Tracheal epithelial cell (primary cell): ENCODE results near the gene DAZAP2. TPM values are rescaled to one million over a fixed set of nuclear protein-coding genes. Genes with fewer than 3 reads are reported as not detected.

Source experiments
- total RNA-seq: library from RNA; depleted of rRNA; stranded (reverse); fragments of >200 nt; gene quantifications from 2 replicates; pipeline ENCODE4 v1.2.1, GENCODE V29; 2014

DAZAP2 gene, protein sequence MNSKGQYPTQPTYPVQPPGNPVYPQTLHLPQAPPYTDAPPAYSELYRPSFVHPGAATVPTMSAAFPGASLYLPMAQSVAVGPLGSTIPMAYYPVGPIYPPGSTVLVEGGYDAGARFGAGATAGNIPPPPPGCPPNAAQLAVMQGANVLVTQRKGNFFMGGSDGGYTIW
- 75.7 and 88.0 TPM in 2 replicates for total RNA-seq

DNA sequence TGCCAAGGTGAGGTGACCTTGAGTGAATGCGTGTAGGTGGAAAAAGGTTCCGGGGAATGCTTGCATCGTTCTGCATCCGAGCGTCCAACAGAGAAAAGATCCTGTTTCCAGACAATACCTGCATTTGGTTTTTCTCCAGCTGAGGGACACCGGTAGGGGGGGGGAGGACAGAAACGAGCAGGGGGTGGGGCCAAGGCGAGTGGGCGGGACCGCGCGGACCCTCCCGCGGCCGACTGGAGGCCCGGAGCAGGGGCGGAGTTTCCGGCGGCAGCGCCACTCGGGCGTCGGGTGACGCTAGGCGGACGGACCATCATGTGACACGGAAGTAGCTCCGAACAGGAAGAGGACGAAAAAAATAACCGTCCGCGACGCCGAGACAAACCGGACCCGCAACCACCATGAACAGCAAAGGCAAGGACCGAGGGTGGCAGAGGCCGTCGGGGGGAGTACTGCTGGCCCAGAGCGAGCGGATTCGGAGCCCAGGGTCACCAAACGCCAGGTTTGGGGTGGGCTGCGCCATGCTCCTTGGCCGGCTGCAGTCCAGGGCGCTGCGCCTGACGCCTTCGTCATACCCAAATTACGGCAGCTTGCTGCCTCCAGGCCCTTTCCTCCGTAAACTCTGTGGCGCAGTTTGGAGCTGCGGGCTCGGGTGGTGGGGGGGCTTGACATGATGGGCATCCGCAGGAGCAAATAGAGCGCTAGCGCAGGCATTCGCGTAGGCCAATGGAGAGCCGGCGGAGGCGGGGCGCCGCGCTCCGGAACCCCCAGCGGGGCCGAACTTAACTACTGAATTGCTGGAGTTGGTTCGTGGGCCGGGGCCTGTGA lies at the start of gene DAZAP2:
Gene DAZAP2, plus strand, starts transcription at position 317 of the 825 bp plus-strand sequence. Its CDS starts 82 bp downstream, at position 399.

DNA sequence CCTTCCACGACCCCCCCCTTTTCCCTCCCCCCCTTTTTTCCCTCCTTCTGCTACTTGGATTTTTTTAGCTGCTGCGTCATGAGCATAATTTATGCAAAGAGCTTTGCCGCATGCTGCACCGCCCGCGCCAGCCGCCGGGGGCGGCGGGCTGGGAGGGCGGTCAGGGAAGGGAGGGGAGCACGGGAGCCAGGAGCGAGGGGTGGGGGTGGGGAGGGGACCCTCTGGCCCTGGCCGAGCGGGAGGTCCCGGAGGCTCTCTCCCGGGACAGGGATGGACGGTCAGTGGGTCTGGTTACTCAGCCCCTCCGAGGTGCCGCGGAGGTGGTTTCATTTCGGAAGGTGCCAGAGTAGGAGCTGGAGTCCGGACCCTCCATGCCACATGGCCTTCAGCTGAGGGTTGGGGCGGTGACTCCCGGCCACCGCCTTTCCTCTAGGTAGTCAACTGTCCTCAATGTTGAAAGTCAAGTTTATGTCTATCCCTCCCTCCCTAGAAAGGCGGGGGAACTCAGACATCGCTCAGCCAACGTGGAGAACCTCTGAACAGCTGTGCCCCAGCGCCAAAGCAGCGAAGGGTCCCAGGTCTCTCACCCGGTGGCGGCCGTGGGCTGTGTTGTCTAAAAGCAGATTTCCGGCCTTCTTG lies 20.5 kb upstream of the DAZAP2 start, which contains the start of gene POU6F1:
Gene POU6F1, minus strand, starts transcription at position 95 of the 639 bp plus-strand sequence. CDS start 11,226 bp downstream, outside the sequence.

DNA sequence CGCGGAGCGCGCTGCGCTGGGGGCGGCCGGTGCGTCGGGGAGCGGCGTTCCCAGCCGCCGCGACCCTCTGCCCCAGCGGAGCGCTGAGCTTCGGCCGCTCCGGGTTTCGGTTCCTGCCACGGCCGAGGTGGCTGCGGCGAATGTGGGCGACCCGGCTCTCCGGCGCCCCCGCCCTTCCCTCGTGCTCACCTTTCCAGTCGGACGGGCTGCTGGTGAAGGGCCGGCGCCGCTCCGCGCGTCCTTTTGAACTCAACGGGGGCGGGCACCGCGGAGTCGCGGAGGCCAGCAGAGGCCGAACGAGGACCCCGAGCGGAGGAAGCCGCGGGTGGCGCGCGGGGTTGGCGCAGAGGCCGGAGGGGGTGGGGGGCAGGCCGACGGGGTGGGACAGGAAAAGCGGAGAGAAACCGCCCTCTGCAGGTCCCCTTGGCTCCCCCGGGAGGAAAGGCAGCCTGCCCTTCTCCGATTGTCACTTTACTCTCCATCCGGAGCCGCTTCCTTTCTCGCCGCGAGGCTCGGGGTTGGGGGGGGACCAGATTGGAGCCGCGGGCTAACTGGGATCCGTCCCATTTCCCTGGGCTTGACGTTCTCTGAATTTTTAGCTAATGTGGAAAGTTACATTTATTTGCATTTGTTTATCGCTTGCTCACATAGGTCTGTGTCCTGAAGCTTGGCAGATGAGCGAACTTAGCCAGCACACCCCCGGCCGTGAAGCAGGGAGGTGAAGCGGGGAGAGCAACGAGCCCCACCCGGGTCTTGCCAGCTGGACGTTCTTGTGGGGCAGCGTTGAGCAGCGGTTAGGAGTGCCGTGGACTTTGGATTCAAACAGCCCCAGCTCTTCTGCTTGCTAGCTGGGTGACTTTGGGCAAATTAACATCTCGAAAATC lies 31.7 kb downstream of the DAZAP2 start, which contains the start of gene SMAGP:
Gene SMAGP, minus strand, starts transcription at position 349 of the 884 bp plus-strand sequence. CDS start 1,137 bp downstream, outside the sequence.

Other genes starting within 250 kb of the DAZAP2 start
- 39.9 and 54.2 TPM in 2 replicates for gene SLC11A2, start 212.4 kb upstream of the DAZAP2 start, total RNA-seq
- 33.0 and 87.0 TPM in 2 replicates for gene LETMD1, start 190.5 kb upstream of the DAZAP2 start, total RNA-seq
- 12.4 and 25.5 TPM in 2 replicates for gene CSRNP2, start 155.2 kb upstream of the DAZAP2 start, total RNA-seq
- 6.7 and 7.9 TPM in 2 replicates for gene TFCP2, start 65.7 kb upstream of the DAZAP2 start, total RNA-seq
- 0.64 and 0.96 TPM in 2 replicates for gene POU6F1, start 20.8 kb upstream of the DAZAP2 start, total RNA-seq
- gene SMAGP, start 31.6 kb downstream of the DAZAP2 start, total RNA-seq = 11.7 and 16.9 TPM in 2 replicates
- not detected in 2 replicates for gene BIN2, start 85.3 kb downstream of the DAZAP2 start, total RNA-seq
- gene CELA1, start 107.9 kb downstream of the DAZAP2 start, total RNA-seq = not detected in 2 replicates
- 23.7 and 61.9 TPM in 2 replicates for gene GALNT6, start 152.6 kb downstream of the DAZAP2 start, total RNA-seq
- 0.43 and 0.48 TPM in 2 replicates for gene SLC4A8, start 186.0 kb downstream of the DAZAP2 start, total RNA-seq